Skin of body (tissue), 2 donors: ENCODE measurements around the gene GRM5. TPM values are rescaled to one million over a fixed set of nuclear protein-coding genes. Genes with fewer than 3 reads are reported as not detected.

Experiments used
- DNase-seq: peaks from one replicate; lab custom pipeline; 2025; lab: John Stamatoyannopoulos, UW
- total RNA-seq: library from RNA; depleted of rRNA; stranded (reverse); fragments of >200 nt; gene quantifications from one replicate; pipeline ENCODE4 v1.2.3, GENCODE V29; 2014

GRM5 gene
- total RNA-seq, 1 donor from 2014 or later, result 0.20 TPM

GRCh38 chr11:88619656-88620385 lies 446.0 kb downstream of the GRM5 start:
- DNase-seq, result peak; percentile 61

GRCh38 chr11:88619071-88619425 lies 446.7 kb downstream of the GRM5 start:
- DNase-seq, result no peak

GRCh38 chr11:88618327-88619070 lies 447.3 kb downstream of the GRM5 start:
- peak; percentile 31 for DNase-seq

GRCh38 chr11:88617226-88617625 lies 448.6 kb downstream of the GRM5 start:
- peak; percentile 31 for DNase-seq

GRCh38 chr11:88604260-88604659 lies 461.5 kb downstream of the GRM5 start:
- peak; percentile 16 for DNase-seq

- DNase-seq, result peak; percentile 89
Measured at GRCh38 chr11:88603091-88603867, 462.5 kb downstream of the GRM5 start.

GRCh38 chr11:88597387-88597786 lies 468.4 kb downstream of the GRM5 start:
- no peak for DNase-seq

GRCh38 chr11:88596786-88597185 lies 469.0 kb downstream of the GRM5 start:
- no peak for DNase-seq

- DNase-seq, result no peak
Measured at GRCh38 chr11:88594274-88594950, 471.4 kb downstream of the GRM5 start.

GRCh38 chr11:88590361-88590760 lies 475.4 kb downstream of the GRM5 start:
- DNase-seq, result no peak

- DNase-seq, result no peak
Measured at GRCh38 chr11:88583251-88583650, 482.5 kb downstream of the GRM5 start.

- no peak for DNase-seq
Measured at GRCh38 chr11:88579466-88579865, 486.3 kb downstream of the GRM5 start.

- DNase-seq, result no peak
Measured at GRCh38 chr11:88576741-88577140, 489.0 kb downstream of the GRM5 start.

- DNase-seq, result no peak
Measured at GRCh38 chr11:88575916-88576315, 489.9 kb downstream of the GRM5 start.

- DNase-seq, result no peak
Measured at GRCh38 chr11:88569342-88569741, 496.4 kb downstream of the GRM5 start.

- DNase-seq, result peak; percentile 87
Measured at GRCh38 chr11:88555829-88556202, 510.0 kb downstream of the GRM5 start.

- DNase-seq, result peak; percentile 94
Measured at GRCh38 chr11:88555018-88555828, 510.6 kb downstream of the GRM5 start.

- DNase-seq, result no peak
Measured at GRCh38 chr11:88553204-88553603, 512.6 kb downstream of the GRM5 start.

- no peak for DNase-seq
Measured at GRCh38 chr11:88552379-88553062, 513.3 kb downstream of the GRM5 start.

GRCh38 chr11:88544656-88545280 lies 521.0 kb downstream of the GRM5 start:
- no peak for DNase-seq
